ENCODE results near the gene CPLX1.
"Not testable (repeated sequence)": the region's sequence is repeated elsewhere in the genome, so short reads cannot be mapped to it uniquely, and the experiment has no call there.

The CPLX1 gene

DNA sequence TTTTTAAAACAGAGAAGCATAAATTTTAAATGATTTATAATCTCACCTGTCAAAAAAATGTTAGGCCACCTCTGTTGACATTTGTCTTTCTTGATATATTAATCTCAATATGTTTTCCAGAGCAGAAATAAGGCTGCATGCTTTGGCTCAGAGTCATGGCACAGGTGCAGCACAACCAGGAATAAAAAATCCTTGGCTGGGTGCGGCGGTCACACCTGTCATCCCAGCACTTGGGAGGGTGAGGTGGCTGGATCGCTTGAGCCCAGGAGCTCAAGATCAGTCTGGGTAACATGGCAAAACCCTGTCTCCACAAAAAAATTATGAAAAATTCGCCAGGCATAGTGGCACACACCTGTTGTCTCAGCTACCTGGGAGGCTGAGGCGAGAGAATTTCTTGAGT is 18.1 kb downstream of the CPLX1 start:
- H3K9ac ChIP-seq (ENCODE audit: low read length) = no peak overlapping the region

DNA sequence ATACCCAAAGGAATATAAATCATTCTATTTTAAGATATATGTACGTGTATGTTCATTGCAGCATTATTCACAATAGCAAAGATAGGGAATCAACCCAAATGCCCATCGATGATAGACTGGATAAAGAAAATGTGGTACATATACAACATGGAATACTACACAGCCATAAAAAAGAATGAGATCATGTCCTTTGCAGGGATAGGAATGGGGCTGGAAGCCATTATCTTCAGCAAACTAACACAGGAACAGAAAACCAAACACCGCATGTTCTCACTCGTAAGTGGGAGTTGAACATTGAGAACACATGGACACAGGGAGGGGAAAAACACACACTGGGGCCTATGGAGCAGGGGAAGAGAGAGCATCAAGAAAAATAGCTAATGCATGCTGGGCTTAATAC is 18.9 kb downstream of the CPLX1 start:
- H3K27ac ChIP-seq (ENCODE audit: low read length); H3K36me3 ChIP-seq (ENCODE audit: control insufficient read depth, low read depth, low read length); H3K4me3 ChIP-seq (ENCODE audit: low read length); H3K9me3 ChIP-seq (ENCODE audit: control insufficient read depth, low read depth, low read length); H3K9ac ChIP-seq (ENCODE audit: low read length); H3K4me1 ChIP-seq (ENCODE audit: control insufficient read depth, low read depth, low read length): not testable (repeated sequence)
- H3K27me3 ChIP-seq (ENCODE audit: control insufficient read depth, insufficient read depth, low read length) = peaks cover 65% of the 10 kb centered on the region

More for the DNA sequence above, 18.1 kb downstream of the CPLX1 start:
- Histone ChIP-seq H3K9me3 (ENCODE audit: control insufficient read depth, low read depth, low read length) (no peaks in the 10 kb centered on the region), H3K27me3 (ENCODE audit: control insufficient read depth, insufficient read depth, low read length) (peaks cover 70% of the 10 kb centered on the region), H3K27ac (ENCODE audit: low read length) (no peak overlapping the region), H3K4me1 (ENCODE audit: control insufficient read depth, low read depth, low read length) (no peaks in the 10 kb centered on the region), H3K36me3 (ENCODE audit: control insufficient read depth, low read depth, low read length) (no peaks in the 10 kb centered on the region), H3K4me3 (ENCODE audit: low read length) (no peak overlapping the region)

DNA sequence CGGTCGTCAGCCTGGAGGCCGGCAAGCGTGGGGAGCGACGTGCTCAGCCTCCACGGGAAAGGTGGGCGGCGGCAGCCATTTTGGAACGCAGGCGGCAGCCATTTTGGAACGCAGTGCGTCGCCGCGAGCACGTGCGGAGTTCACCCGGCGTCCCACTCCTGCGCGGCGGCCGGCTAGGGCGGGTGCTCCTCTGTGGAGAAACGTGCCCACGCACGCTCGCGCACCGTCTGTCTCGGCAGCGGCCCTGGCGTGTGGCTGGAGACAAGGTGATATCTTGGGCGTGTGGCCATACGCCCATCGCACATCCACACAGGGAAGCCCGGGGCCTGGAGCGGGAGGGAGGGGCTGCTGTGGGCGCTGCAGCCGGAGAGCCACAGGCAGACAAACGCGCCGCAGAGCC is 21.1 kb downstream of the CPLX1 start:
- H3K27me3 ChIP-seq (ENCODE audit: control insufficient read depth, insufficient read depth, low read length) = peaks cover 51% of the 10 kb centered on the region
- no peaks in the 10 kb centered on the region for H3K36me3 ChIP-seq (ENCODE audit: control insufficient read depth, low read depth, low read length)
- H3K4me1 ChIP-seq (ENCODE audit: control insufficient read depth, low read depth, low read length) = no peaks in the 10 kb centered on the region
- H3K9me3 ChIP-seq (ENCODE audit: control insufficient read depth, low read depth, low read length) = no peaks in the 10 kb centered on the region
- H3K9ac ChIP-seq (ENCODE audit: low read length) = no peak overlapping the region
- no peak overlapping the region for H3K27ac ChIP-seq (ENCODE audit: low read length)
- H3K4me3 ChIP-seq (ENCODE audit: low read length) = no peak overlapping the region

DNA sequence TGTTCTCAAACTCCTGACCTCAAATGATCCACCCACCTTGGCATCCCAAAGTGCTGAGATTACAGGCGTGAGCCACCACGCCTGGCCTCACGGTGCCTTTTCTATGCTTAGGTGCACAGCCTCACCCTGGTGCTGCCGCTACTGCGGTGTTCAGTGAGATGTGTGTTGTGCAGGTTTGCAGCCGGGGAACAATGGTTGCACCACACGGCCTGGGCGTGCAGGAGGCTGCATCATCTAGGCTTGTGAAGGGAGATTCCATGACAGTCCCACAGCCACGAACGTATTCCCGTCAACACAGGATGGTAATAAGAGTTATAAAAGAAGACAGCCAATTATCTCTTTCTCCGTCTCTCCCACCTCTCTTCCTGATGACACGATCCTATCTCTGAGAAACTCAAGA is 22.0 kb downstream of the CPLX1 start:
- no peaks in the 10 kb centered on the region for H3K9me3 ChIP-seq (ENCODE audit: control insufficient read depth, low read depth, low read length)
- H3K4me3 ChIP-seq (ENCODE audit: low read length) = no peak overlapping the region
- H3K9ac ChIP-seq (ENCODE audit: low read length) = no peak overlapping the region
- H3K36me3 ChIP-seq (ENCODE audit: control insufficient read depth, low read depth, low read length) = no peaks in the 10 kb centered on the region
- H3K27ac ChIP-seq (ENCODE audit: low read length) = no peak overlapping the region
- H3K4me1 ChIP-seq (ENCODE audit: control insufficient read depth, low read depth, low read length) = no peaks in the 10 kb centered on the region
- peaks cover 47% of the 10 kb centered on the region for H3K27me3 ChIP-seq (ENCODE audit: control insufficient read depth, insufficient read depth, low read length)

DNA sequence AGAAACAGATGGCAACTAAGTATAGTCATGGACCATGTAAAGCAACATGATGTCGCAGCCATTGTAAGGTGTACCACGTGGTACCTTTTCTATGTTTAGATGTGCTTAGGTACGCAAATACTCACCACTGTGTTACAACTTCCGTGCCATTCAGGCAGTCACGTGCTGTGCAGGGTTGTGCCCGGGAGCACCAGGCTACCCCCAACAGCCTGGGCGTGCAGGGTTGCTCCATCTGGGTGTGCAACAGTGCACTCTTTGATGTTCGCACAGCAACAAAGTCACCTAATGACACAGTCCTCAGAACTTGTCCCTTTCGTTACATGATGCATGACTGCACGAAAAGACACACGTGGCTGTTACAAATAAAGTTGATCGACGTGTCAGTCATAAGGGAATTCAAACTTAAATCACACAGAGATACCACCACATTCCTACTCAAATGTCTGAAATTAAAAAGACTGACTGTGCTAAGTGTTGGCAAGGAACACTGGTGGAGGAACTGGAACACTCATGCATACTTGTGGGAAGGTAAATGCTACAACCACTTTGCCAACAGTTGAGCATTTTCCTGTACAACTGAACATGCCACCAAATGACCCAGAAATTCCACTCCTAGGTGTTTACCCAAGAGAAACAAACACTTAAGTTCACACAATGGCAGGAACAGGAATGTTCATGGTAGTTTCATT is 24.3 kb downstream of the CPLX1 start:
- Histone ChIP-seq H3K4me1 (ENCODE audit: control insufficient read depth, low read depth, low read length) (no peaks in the 10 kb centered on the region), H3K4me3 (ENCODE audit: low read length) (no peak overlapping the region), H3K27me3 (ENCODE audit: control insufficient read depth, insufficient read depth, low read length) (peaks cover 48% of the 10 kb centered on the region), H3K36me3 (ENCODE audit: control insufficient read depth, low read depth, low read length) (no peaks in the 10 kb centered on the region), H3K9ac (ENCODE audit: low read length) (no peak overlapping the region), H3K9me3 (ENCODE audit: control insufficient read depth, low read depth, low read length) (no peaks in the 10 kb centered on the region), H3K27ac (ENCODE audit: low read length) (no peak overlapping the region)

DNA sequence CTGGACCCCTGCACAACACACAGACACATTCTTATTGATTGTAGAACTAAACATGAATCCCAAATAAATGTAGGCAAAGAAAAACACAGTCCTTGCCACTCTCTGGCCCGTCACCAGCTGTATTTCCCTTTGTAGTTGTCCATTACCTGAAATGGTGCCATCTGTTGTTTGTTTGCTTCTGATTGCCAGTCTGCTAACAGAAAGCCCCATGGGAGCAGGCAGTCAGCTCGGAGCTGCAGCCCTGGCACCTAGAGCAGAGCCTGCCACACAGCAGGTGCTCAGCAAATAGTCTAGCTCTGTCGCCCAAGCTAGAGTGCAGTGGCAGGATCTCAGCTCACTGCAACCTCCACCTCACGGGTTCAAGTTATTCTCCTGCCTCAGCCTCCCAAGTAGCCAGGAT is 28.9 kb downstream of the CPLX1 start:
- H3K4me1 ChIP-seq (ENCODE audit: control insufficient read depth, low read depth, low read length) = peaks cover 3% of the 10 kb centered on the region
- H3K27ac ChIP-seq (ENCODE audit: low read length) = no peak overlapping the region
- H3K36me3 ChIP-seq (ENCODE audit: control insufficient read depth, low read depth, low read length) = no peaks in the 10 kb centered on the region
- H3K9me3 ChIP-seq (ENCODE audit: control insufficient read depth, low read depth, low read length) = no peaks in the 10 kb centered on the region
- no peak overlapping the region for H3K4me3 ChIP-seq (ENCODE audit: low read length)
- H3K27me3 ChIP-seq (ENCODE audit: control insufficient read depth, insufficient read depth, low read length) = peaks cover 68% of the 10 kb centered on the region
- no peak overlapping the region for H3K9ac ChIP-seq (ENCODE audit: low read length)

DNA sequence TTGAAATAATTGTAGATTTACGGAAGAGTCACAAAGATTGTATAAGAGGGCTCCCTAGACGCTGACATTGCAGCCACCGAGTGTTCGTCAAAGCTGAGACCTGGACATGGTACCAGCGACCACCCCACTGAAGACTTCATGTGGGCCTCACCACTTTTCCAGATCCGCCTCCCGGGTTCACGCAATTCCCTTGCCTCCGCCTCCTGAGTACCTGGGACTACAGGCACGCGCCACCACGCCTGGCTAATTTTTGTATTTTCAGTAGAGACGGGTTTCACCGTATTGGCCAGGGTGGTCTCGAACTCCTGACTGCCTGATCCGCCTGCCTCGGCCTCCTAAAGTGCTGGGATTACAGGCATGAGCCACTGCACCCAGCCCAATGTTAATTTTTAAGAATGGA is 29.7 kb downstream of the CPLX1 start:
- no peaks in the 10 kb centered on the region for H3K36me3 ChIP-seq (ENCODE audit: control insufficient read depth, low read depth, low read length)
- H3K27me3 ChIP-seq (ENCODE audit: control insufficient read depth, insufficient read depth, low read length) = peaks cover 60% of the 10 kb centered on the region
- no peak overlapping the region for H3K27ac ChIP-seq (ENCODE audit: low read length)
- H3K4me1 ChIP-seq (ENCODE audit: control insufficient read depth, low read depth, low read length) = peaks cover 3% of the 10 kb centered on the region
- H3K9me3 ChIP-seq (ENCODE audit: control insufficient read depth, low read depth, low read length) = no peaks in the 10 kb centered on the region
- H3K4me3 ChIP-seq (ENCODE audit: low read length) = no peak overlapping the region
- no peak overlapping the region for H3K9ac ChIP-seq (ENCODE audit: low read length)

DNA sequence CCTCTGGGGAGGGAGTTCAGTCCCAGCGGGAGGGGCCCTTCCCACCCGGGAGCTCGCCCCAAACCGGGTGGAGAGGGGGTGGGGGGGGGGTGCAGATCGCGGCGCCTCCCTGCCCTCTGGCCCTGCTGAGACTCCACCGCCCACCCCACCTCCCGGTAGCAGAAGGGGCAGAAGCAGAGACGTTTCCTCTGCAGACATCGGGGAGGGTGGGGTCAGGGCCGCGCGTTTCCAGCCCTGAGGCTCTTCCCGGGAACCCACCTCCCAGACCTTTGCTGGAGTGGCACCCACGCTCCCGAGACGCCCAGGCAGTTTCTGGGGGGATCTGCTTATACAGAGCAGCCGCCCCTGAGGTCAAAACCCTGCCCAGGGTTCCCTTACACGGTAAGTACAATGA is 30.2 kb downstream of the CPLX1 start:
- H3K4me3 ChIP-seq (ENCODE audit: low read length) = no peak overlapping the region

DNA sequence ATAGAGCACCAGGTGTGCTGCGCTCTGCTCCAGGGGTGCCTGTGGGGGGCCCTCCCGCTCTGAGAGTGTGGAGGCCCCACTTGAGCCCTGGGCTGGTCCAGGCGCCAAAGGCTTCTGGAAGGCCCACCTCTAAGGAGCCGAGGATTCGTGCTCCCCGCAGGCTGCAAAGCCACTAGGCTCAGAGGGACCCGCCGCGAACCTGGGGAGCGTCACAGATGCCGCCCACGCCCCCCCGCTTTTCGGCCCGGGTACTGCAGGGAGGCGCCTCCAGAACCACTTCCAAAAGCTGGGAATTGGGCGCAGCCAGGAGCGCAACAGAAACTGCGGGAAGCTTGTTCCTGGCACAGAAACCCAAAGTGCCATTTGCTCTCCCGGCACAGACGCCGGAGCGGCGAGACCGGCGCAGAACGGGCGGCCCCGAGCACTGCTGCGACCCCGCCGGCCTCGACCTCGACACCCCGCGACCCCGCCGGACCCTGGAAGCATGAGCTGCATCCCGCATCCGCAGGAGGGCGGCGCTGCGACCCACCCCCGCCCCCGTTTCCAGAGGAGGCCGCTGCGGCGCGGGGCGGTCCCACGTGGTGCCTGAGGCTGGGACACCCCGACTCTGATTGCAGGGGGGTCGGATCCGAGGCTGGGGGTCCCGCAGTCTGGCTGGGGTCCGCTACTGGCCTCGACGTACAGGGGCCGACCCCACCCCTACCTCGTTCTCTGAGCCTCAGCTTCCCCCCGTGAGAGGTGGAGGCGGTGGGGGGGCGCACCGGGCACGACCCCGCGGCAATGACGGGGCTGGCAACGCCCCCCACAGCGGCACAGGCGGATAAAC is 30.8 kb downstream of the CPLX1 start:
- H3K9ac ChIP-seq (ENCODE audit: low read length) = no peak overlapping the region
- no peaks in the 10 kb centered on the region for H3K9me3 ChIP-seq (ENCODE audit: control insufficient read depth, low read depth, low read length)
- H3K27ac ChIP-seq (ENCODE audit: low read length) = no peak overlapping the region
- H3K36me3 ChIP-seq (ENCODE audit: control insufficient read depth, low read depth, low read length) = no peaks in the 10 kb centered on the region
- H3K4me1 ChIP-seq (ENCODE audit: control insufficient read depth, low read depth, low read length) = peaks cover 3% of the 10 kb centered on the region
- peak overlapping the region; percentile 37 for H3K4me3 ChIP-seq (ENCODE audit: low read length)
- H3K27me3 ChIP-seq (ENCODE audit: control insufficient read depth, insufficient read depth, low read length) = peaks cover 59% of the 10 kb centered on the region

More for the DNA sequence above, 30.2 kb downstream of the CPLX1 start:
- H3K9me3 ChIP-seq (ENCODE audit: control insufficient read depth, low read depth, low read length) = no peaks in the 10 kb centered on the region
- peaks cover 59% of the 10 kb centered on the region for H3K27me3 ChIP-seq (ENCODE audit: control insufficient read depth, insufficient read depth, low read length)
- H3K9ac ChIP-seq (ENCODE audit: low read length) = no peak overlapping the region
- no peaks in the 10 kb centered on the region for H3K36me3 ChIP-seq (ENCODE audit: control insufficient read depth, low read depth, low read length)
- peaks cover 3% of the 10 kb centered on the region for H3K4me1 ChIP-seq (ENCODE audit: control insufficient read depth, low read depth, low read length)
- H3K27ac ChIP-seq (ENCODE audit: low read length) = no peak overlapping the region

DNA sequence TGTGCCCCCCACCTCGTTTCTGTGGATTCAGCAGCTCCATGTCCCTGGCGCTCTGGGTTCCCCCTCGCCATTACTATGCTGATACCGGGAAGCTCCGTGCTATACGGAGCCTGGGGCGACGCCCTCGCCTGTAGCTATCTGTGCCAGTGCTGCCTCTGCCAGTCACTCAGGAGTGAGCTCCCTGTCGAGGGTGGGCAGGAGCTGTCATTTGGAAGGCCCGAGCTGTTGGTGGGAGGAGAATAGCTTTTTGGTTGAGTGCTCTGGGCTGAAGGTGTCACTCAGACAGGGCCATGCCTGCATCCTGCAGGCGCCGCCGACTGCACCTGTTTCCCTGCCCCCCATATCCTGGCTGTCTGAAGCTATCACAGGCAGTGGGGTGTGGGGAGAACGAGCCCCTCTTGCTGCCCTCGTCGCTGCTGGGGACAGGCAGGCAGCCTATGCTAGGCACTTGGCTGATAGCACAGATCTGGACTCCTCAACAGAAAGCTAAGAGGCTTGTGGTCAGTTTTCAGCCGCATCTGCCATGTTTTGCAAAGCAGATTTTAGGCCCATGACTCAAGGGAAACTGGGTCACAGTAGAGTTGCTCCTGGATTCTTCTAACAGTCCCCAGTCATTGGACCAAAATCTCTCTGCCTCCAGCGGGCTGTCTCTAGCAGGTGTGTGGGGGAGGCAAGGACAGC is 31.8 kb downstream of the CPLX1 start:
- Histone ChIP-seq H3K4me1 (ENCODE audit: control insufficient read depth, low read depth, low read length) (peaks cover 3% of the 10 kb centered on the region), H3K4me3 (ENCODE audit: low read length) (no peak overlapping the region), H3K9ac (ENCODE audit: low read length) (no peak overlapping the region), H3K9me3 (ENCODE audit: control insufficient read depth, low read depth, low read length) (no peaks in the 10 kb centered on the region), H3K27me3 (ENCODE audit: control insufficient read depth, insufficient read depth, low read length) (peaks cover 59% of the 10 kb centered on the region), H3K27ac (ENCODE audit: low read length) (no peak overlapping the region), H3K36me3 (ENCODE audit: control insufficient read depth, low read depth, low read length) (no peaks in the 10 kb centered on the region)

DNA sequence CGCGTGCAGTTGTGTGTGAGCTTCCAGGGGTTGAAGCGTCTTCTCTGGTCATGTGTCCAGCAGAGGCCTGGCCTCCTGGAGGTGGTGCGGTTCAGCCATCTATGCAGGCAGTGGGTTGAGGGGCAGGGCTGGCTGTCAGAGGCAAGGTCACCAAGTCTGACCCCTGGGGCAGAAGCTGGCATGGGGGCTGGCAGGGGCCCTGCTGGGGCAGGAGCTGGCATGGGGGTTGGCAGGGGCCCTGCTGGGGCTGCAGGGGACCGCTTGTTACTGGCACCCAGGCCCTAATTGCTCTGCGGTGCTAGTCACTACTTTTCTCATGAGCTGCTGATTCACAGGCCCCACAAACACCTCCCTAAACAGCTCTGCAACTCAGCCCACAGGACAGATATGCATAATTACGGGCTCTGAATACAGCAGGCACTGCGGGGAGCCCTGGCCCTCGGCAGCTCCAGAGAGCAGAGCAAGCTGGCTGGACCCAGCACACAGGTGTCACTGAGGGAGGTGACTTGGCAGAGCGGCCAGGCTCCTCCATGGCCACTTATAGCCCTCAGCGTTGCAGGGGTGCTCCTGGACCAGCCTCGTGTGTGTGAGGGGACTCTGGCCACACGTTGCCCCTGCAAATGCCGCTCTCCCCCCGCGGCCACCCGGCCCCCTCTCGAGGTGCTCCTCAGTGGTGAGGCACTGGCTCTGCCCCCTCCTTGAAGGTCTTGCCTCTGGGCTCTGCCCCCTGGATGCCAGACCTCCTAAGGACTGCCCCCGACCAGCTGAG is 32.7 kb downstream of the CPLX1 start:
- peaks cover 3% of the 10 kb centered on the region for H3K4me1 ChIP-seq (ENCODE audit: control insufficient read depth, low read depth, low read length)
- no peaks in the 10 kb centered on the region for H3K36me3 ChIP-seq (ENCODE audit: control insufficient read depth, low read depth, low read length)
- H3K27me3 ChIP-seq (ENCODE audit: control insufficient read depth, insufficient read depth, low read length) = peaks cover 59% of the 10 kb centered on the region
- no peak overlapping the region for H3K9ac ChIP-seq (ENCODE audit: low read length)
- H3K27ac ChIP-seq (ENCODE audit: low read length) = no peak overlapping the region
- H3K4me3 ChIP-seq (ENCODE audit: low read length) = no peak overlapping the region
- H3K9me3 ChIP-seq (ENCODE audit: control insufficient read depth, low read depth, low read length) = no peaks in the 10 kb centered on the region
